GM18873 (cell line): ENCODE results near the gene PABPN1.

Experiments
- ATAC-seq: cut with Tn5 transposase; IDR thresholded peaks from one replicate; pipeline ENCODE4 v1.9.1; 2021; ENCODE audit warnings: mild to moderate bottlenecking, moderate library complexity, moderate number of reproducible peaks; ENCODE audit not compliant: unreplicated experiment, low FRiP score

Gene PABPN1

GRCh38 chr14:23357261-23357660 is 36.0 kb downstream of the PABPN1 start:
- no peak for ATAC-seq

GRCh38 chr14:23358042-23358441 is 36.8 kb downstream of the PABPN1 start:
- ATAC-seq = no peak

GRCh38 chr14:23358553-23359166 is 37.4 kb downstream of the PABPN1 start:
- no peak for ATAC-seq

GRCh38 chr14:23359167-23359626 is 37.9 kb downstream of the PABPN1 start:
- ATAC-seq = no peak

- no peak for ATAC-seq
These were observed 38.6 kb downstream of the PABPN1 start for GRCh38 chr14:23359722-23360447.

- no peak for ATAC-seq
These were observed 39.2 kb downstream of the PABPN1 start for GRCh38 chr14:23360496-23360895.

- no peak for ATAC-seq
These were observed 40.1 kb downstream of the PABPN1 start for GRCh38 chr14:23361320-23361719.

GRCh38 chr14:23361763-23362162 is 40.5 kb downstream of the PABPN1 start:
- no peak for ATAC-seq

- ATAC-seq = no peak
These were observed 40.9 kb downstream of the PABPN1 start for GRCh38 chr14:23362200-23362599.

GRCh38 chr14:23364164-23365035 is 43.1 kb downstream of the PABPN1 start:
- no peak for ATAC-seq

- ATAC-seq = no peak
These were observed 43.9 kb downstream of the PABPN1 start, which contains the start of gene EFS for GRCh38 chr14:23365036-23365731. Gene EFS (minus strand): TSS chr14:23365172. CDS start chr14:23365025, 147 bp downstream.

GRCh38 chr14:23365732-23366425 is 44.6 kb downstream of the PABPN1 start:
- no peak for ATAC-seq

- no peak for ATAC-seq
These were observed 45.2 kb downstream of the PABPN1 start for GRCh38 chr14:23366426-23366921.

- ATAC-seq = no peak
These were observed 49.0 kb downstream of the PABPN1 start for GRCh38 chr14:23370221-23370620.

- ATAC-seq = no peak
These were observed 50.6 kb downstream of the PABPN1 start for GRCh38 chr14:23371865-23372264.

- no peak for ATAC-seq
These were observed 51.3 kb downstream of the PABPN1 start, which contains the start of gene IL25 for GRCh38 chr14:23372509-23372908. Gene IL25 (plus strand): TSS chr14:23372809.

GRCh38 chr14:23373041-23373440 is 51.8 kb downstream of the PABPN1 start:
- ATAC-seq = no peak
